ENCODE data around the gene PRSS33.

Gene PRSS33

DNA sequence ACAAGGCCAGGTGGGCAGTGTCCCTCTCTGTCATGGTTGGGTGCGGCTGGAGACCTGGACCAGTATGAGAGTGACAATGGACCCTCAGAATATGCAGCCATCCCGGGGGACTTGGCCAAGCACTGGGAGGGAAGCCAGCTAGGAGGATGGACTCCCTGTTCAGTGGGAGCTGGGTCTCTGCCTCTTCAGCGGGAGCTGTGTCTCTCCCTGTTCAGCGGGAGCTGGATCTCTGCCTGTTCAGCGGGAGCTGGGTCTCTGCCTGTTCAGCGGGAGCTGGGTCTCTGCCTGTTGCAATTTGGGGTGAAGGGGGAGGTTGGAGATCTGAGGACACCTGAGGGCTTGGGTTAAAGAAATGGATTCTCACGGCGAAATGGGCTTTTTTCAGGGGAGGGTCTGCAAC lies 3.8 kb upstream of the PRSS33 start:
- no peaks in the 10 kb centered on the region for H3K4me1 ChIP-seq (ENCODE audit: control insufficient read depth in 1 of 2, insufficient read depth in 2 of 2, low read length in 2 of 2)
- H3K36me3 ChIP-seq (ENCODE audit: control insufficient read depth in 1 of 2, insufficient read depth in 2 of 2, low read length in 2 of 2) = no peaks in the 10 kb centered on the region
- no peak overlapping the region for H2AK5ac ChIP-seq (ENCODE audit: low read length)
- no peak overlapping the region for H2BK12ac ChIP-seq (ENCODE audit: low read length)
- H4K8ac ChIP-seq (ENCODE audit: low read depth, low read length) = no peak overlapping the region
- no peak overlapping the region for H4K91ac ChIP-seq (ENCODE audit: low read depth, low read length)
- no peak overlapping the region for H4K12ac ChIP-seq (ENCODE audit: low read depth, low read length)
- H3K18ac ChIP-seq (ENCODE audit: low read length) = no peak overlapping the region
- WGBS (ENCODE audit: extremely low coverage, insufficient coverage, insufficient read length) = no CpG with 5 or more reads among the region's 8 CpGs
- no peak overlapping the region for H3K27ac ChIP-seq (ENCODE audit: low read depth, low read length)
- H3K9me3 ChIP-seq (ENCODE audit: insufficient read depth, low read depth, low read length) = no peaks in the 10 kb centered on the region
- H3K14ac ChIP-seq (ENCODE audit: low read length) = no peak overlapping the region
- H2BK5ac ChIP-seq (ENCODE audit: low read depth, low read length, poor library complexity) = no peak overlapping the region
- H3K79me2 ChIP-seq (ENCODE audit: control insufficient read depth, insufficient read depth, low read length, poor library complexity) = no peaks in the 10 kb centered on the region
- H2AFZ ChIP-seq (ENCODE audit: insufficient read depth, low read length, poor library complexity) = no peak overlapping the region
- H3K4me2 ChIP-seq (ENCODE audit: low read length) = no peak overlapping the region
- H3K79me1 ChIP-seq (ENCODE audit: low read length) = no peaks in the 10 kb centered on the region
- no peak overlapping the region for H3K9ac ChIP-seq (ENCODE audit: low read length)
- H2BK120ac ChIP-seq (ENCODE audit: insufficient read depth, low read length, poor library complexity) = no peak overlapping the region
- no peak overlapping the region for H3K4me3 ChIP-seq (ENCODE audit: low read depth, low read length)
- DNase-seq = no peak
- H3K4ac ChIP-seq (ENCODE audit: low read depth, low read length) = no peak overlapping the region
- H3K23ac ChIP-seq (ENCODE audit: low read length) = no peak overlapping the region
- H3K27me3 ChIP-seq (ENCODE audit: insufficient read depth, low read length) = no peaks in the 10 kb centered on the region

DNA sequence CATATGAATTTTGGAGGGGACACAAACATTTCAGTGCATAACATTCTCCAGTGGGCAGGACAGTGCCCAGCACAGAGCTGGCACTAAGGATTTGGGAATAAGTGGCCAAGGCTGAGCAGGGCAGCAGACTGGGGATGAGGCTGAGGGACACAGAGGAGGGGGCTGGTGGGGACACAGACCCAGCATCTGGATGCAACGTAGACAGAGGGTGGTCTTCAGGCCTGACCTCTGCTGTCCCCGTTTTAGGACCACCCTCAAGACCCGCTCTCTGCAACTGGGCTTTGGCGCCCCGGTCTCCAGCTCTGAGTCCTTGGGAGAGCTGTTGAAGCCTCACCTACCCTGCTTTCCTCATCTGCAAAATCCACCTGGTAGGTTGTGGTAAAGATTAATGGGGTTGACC lies 3.3 kb upstream of the PRSS33 start:
- DNase-seq = no peak
- no peak overlapping the region for H3K23ac ChIP-seq (ENCODE audit: low read length)
- no peak overlapping the region for H3K18ac ChIP-seq (ENCODE audit: low read length)
- no peaks in the 10 kb centered on the region for H3K36me3 ChIP-seq (ENCODE audit: control insufficient read depth in 1 of 2, insufficient read depth in 2 of 2, low read length in 2 of 2)
- no peak overlapping the region for H4K91ac ChIP-seq (ENCODE audit: low read depth, low read length)
- no peak overlapping the region for H3K4me3 ChIP-seq (ENCODE audit: low read depth, low read length)
- no peaks in the 10 kb centered on the region for H3K9me3 ChIP-seq (ENCODE audit: insufficient read depth, low read depth, low read length)
- H2AFZ ChIP-seq (ENCODE audit: insufficient read depth, low read length, poor library complexity) = no peak overlapping the region
- no peak overlapping the region for H4K8ac ChIP-seq (ENCODE audit: low read depth, low read length)
- no peaks in the 10 kb centered on the region for H3K79me2 ChIP-seq (ENCODE audit: control insufficient read depth, insufficient read depth, low read length, poor library complexity)
- H2BK12ac ChIP-seq (ENCODE audit: low read length) = no peak overlapping the region
- H3K27ac ChIP-seq (ENCODE audit: low read depth, low read length) = no peak overlapping the region
- no peaks in the 10 kb centered on the region for H3K79me1 ChIP-seq (ENCODE audit: low read length)
- no CpG with 5 or more reads among the region's 5 CpGs for WGBS (ENCODE audit: extremely low coverage, insufficient coverage, insufficient read length)
- no peak overlapping the region for H2BK120ac ChIP-seq (ENCODE audit: insufficient read depth, low read length, poor library complexity)
- H3K14ac ChIP-seq (ENCODE audit: low read length) = no peak overlapping the region
- H3K4me2 ChIP-seq (ENCODE audit: low read length) = no peak overlapping the region
- H4K12ac ChIP-seq (ENCODE audit: low read depth, low read length) = no peak overlapping the region
- no peak overlapping the region for H2AK5ac ChIP-seq (ENCODE audit: low read length)
- H2BK5ac ChIP-seq (ENCODE audit: low read depth, low read length, poor library complexity) = no peak overlapping the region
- no peak overlapping the region for H3K9ac ChIP-seq (ENCODE audit: low read length)
- no peaks in the 10 kb centered on the region for H3K4me1 ChIP-seq (ENCODE audit: control insufficient read depth in 1 of 2, insufficient read depth in 2 of 2, low read length in 2 of 2)
- no peak overlapping the region for H3K4ac ChIP-seq (ENCODE audit: low read depth, low read length)
- H3K27me3 ChIP-seq (ENCODE audit: insufficient read depth, low read length) = no peaks in the 10 kb centered on the region

DNA sequence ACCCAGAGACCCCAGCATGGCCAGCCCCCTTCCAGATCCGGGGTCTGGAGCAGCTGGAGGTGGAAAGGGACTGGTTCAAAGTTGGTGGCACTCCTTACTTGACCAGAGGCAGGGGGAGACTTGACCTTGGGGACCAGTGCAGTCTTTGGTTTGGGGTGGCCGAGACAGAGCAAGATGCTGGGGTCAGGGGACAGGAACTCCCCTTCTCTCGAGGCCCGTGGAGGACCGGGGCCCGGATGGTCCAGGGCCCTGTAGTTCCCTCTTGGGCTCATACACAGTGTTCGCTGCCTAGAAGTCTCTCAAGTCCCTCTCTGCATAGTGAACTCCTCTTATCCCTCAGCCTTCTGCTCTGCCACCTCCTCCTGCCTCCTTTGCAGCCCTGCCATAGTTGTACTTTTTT lies 601 bp upstream of the PRSS33 start:
- Histone ChIP-seq H3K27me3 (ENCODE audit: insufficient read depth, low read length) (no peaks in the 10 kb centered on the region), H3K23ac (ENCODE audit: low read length) (no peak overlapping the region), H3K79me2 (ENCODE audit: control insufficient read depth, insufficient read depth, low read length, poor library complexity) (no peaks in the 10 kb centered on the region), H3K27ac (ENCODE audit: low read depth, low read length) (no peak overlapping the region), H3K79me1 (ENCODE audit: low read length) (no peaks in the 10 kb centered on the region), H3K9ac (ENCODE audit: low read length) (no peak overlapping the region), H3K14ac (ENCODE audit: low read length) (no peak overlapping the region), H4K91ac (ENCODE audit: low read depth, low read length) (no peak overlapping the region), H3K36me3 (ENCODE audit: control insufficient read depth in 1 of 2, insufficient read depth in 2 of 2, low read length in 2 of 2) (no peaks in the 10 kb centered on the region), H2BK12ac (ENCODE audit: low read length) (no peak overlapping the region), H2BK120ac (ENCODE audit: insufficient read depth, low read length, poor library complexity) (no peak overlapping the region), H3K4me3 (ENCODE audit: low read depth, low read length) (no peak overlapping the region), H4K8ac (ENCODE audit: low read depth, low read length) (no peak overlapping the region), H3K4me1 (ENCODE audit: control insufficient read depth in 1 of 2, insufficient read depth in 2 of 2, low read length in 2 of 2) (no peaks in the 10 kb centered on the region), H3K18ac (ENCODE audit: low read length) (no peak overlapping the region), H4K12ac (ENCODE audit: low read depth, low read length) (no peak overlapping the region), H3K4me2 (ENCODE audit: low read length) (no peak overlapping the region), H3K4ac (ENCODE audit: low read depth, low read length) (no peak overlapping the region), H3K9me3 (ENCODE audit: insufficient read depth, low read depth, low read length) (no peaks in the 10 kb centered on the region), H2BK5ac (ENCODE audit: low read depth, low read length, poor library complexity) (no peak overlapping the region), H2AK5ac (ENCODE audit: low read length) (no peak overlapping the region), H2AFZ (ENCODE audit: insufficient read depth, low read length, poor library complexity) (no peak overlapping the region)
- DNase-seq = no peak
- no CpG with 5 or more reads among the region's 7 CpGs for WGBS (ENCODE audit: extremely low coverage, insufficient coverage, insufficient read length)

DNA sequence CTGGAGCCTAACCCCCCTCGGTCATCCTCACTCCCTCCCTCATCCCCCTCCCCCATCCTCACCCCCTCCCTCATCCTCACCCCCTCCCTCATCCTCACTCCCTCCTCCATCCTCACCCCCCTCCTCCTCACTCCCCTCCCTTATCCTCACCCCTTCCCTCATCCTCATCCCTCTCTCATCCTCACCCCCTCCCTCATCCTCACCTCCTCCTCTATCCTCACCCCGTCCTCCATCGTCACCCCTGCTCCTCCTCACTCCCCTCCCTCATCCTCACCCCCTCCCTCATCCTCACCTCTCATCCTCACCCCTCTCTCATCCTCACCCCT lies 571 bp downstream of the PRSS33 start:
- no peak overlapping the region for H4K8ac ChIP-seq (ENCODE audit: low read depth, low read length)
- H3K4me2 ChIP-seq (ENCODE audit: low read length) = no peak overlapping the region
- H4K91ac ChIP-seq (ENCODE audit: low read depth, low read length) = no peak overlapping the region
- no peak overlapping the region for H2BK120ac ChIP-seq (ENCODE audit: insufficient read depth, low read length, poor library complexity)
- no peak overlapping the region for H3K27ac ChIP-seq (ENCODE audit: low read depth, low read length)
- H3K4me1 ChIP-seq (ENCODE audit: control insufficient read depth in 1 of 2, insufficient read depth in 2 of 2, low read length in 2 of 2) = no peaks in the 10 kb centered on the region
- no peak overlapping the region for H3K9ac ChIP-seq (ENCODE audit: low read length)
- no peak overlapping the region for H3K18ac ChIP-seq (ENCODE audit: low read length)
- no peaks in the 10 kb centered on the region for H3K27me3 ChIP-seq (ENCODE audit: insufficient read depth, low read length)
- H2AK5ac ChIP-seq (ENCODE audit: low read length) = no peak overlapping the region
- H4K12ac ChIP-seq (ENCODE audit: low read depth, low read length) = no peak overlapping the region
- no peak overlapping the region for H2AFZ ChIP-seq (ENCODE audit: insufficient read depth, low read length, poor library complexity)
- H3K4me3 ChIP-seq (ENCODE audit: low read depth, low read length) = no peak overlapping the region
- H3K14ac ChIP-seq (ENCODE audit: low read length) = no peak overlapping the region
- H3K4ac ChIP-seq (ENCODE audit: low read depth, low read length) = no peak overlapping the region
- no peaks in the 10 kb centered on the region for H3K79me1 ChIP-seq (ENCODE audit: low read length)
- 100% methylated on average over 2 of the region's 3 CpGs for WGBS (ENCODE audit: extremely low coverage, insufficient coverage, insufficient read length)
- DNase-seq = no peak
- H2BK12ac ChIP-seq (ENCODE audit: low read length) = no peak overlapping the region
- no peak overlapping the region for H2BK5ac ChIP-seq (ENCODE audit: low read depth, low read length, poor library complexity)
- no peaks in the 10 kb centered on the region for H3K79me2 ChIP-seq (ENCODE audit: control insufficient read depth, insufficient read depth, low read length, poor library complexity)
- no peak overlapping the region for H3K23ac ChIP-seq (ENCODE audit: low read length)
- no peaks in the 10 kb centered on the region for H3K36me3 ChIP-seq (ENCODE audit: control insufficient read depth in 1 of 2, insufficient read depth in 2 of 2, low read length in 2 of 2)
- no peaks in the 10 kb centered on the region for H3K9me3 ChIP-seq (ENCODE audit: insufficient read depth, low read depth, low read length)
